Activated B cell treated with CpG ODN at 0.5 μM for 24 hours (primary cell): ENCODE results near the gene HBB. TPM values are rescaled to one million over a fixed set of nuclear protein-coding genes. Genes with fewer than 3 reads are reported as not detected.

Source experiments
- ATAC-seq: fragments of 200-7000 bp; cut with Tn5 transposase; one replicate; pipeline ENCODE4 v1.10.0; 2021; ENCODE audit warnings: low read depth, mild to moderate bottlenecking, moderate library complexity
- CTCF ChIA-PET: fragments of 350-600 bp; sonication (Branson Sonifier 250); formaldehyde crosslinking; loops from one replicate; lab custom pipeline; 2021; ENCODE audit warnings: antibody characterized with exemption; lab: Charles Lee
- POLR2A ChIA-PET: fragments of 350-600 bp; sonication (Branson Sonifier 250); formaldehyde crosslinking; loops from one replicate; lab custom pipeline; 2021; ENCODE audit warnings: antibody characterized with exemption; lab: Charles Lee
- DNase-seq: peaks from one replicate; pipeline ENCODE4 v3.0.0; 2022
- H3K27ac Mint-ChIP-seq: one replicate; pipeline ENCODE4 v1.8.0; 2020; ENCODE audit warnings: mixed read lengths
- H3K27me3 Mint-ChIP-seq: one replicate; pipeline ENCODE4 v1.8.0; 2021; ENCODE audit warnings: mixed read lengths
- H3K36me3 Mint-ChIP-seq: one replicate; pipeline ENCODE4 v1.8.0; 2021; ENCODE audit warnings: low read depth, mixed read lengths
- H3K4me1 Mint-ChIP-seq: one replicate; pipeline ENCODE4 v1.8.0; 2021; ENCODE audit warnings: mixed read lengths
- H3K4me3 Mint-ChIP-seq: one replicate; pipeline ENCODE4 v1.8.0; 2020; ENCODE audit warnings: mild to moderate bottlenecking, mixed read lengths
- H3K9me3 Mint-ChIP-seq: one replicate; pipeline ENCODE4 v1.8.0; 2020; ENCODE audit warnings: mixed read lengths
- intact Hi-C: fragments of 100-400 bp; cut with micrococcal nuclease; formaldehyde crosslinking; loops from one replicate; pipeline ENCODE4 v1.15.1; 2024
- total RNA-seq: library from RNA; stranded (reverse); gene quantifications from 2 replicates; pipeline ENCODE4 v1.2.3, GENCODE V29; 2022
- TF ChIP-seq, protein P1 (sequence below): fragments of 200-600 bp; IDR thresholded peaks from one replicate; pipeline ENCODE4 v1.8.0; 2022; ENCODE audit warnings: antibody characterized with exemption, mild to moderate bottlenecking

Gene HBB
- total RNA-seq, 1 donor from 2014 or later, result 147 TPM

DNA sequence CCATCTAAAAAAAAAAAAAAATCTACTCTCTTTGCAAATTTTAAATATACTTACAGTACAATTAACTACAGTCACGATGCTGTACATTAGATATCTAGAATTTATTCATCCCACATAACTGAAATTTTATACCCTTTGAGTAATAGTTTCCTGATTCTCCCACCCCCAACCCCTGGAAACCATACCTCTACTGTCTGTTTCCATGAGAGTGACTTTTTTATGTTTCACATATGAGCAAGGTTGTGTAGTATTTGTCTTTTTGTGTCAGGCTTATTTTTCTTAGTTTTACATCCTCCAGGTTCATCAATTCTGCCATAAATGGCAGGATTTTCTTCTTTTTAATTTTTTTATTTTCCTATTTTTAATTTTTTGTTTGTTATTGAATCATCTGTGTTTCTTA lies 3.2 kb downstream of the HBB start:
- Mint-ChIP-seq H3K27me3 (peaks cover 2% of the 10 kb centered on the region), H3K27ac (no peak overlapping the region), H3K9me3 (no peaks in the 10 kb centered on the region), H3K36me3 (no peaks in the 10 kb centered on the region), H3K4me3 (no peak overlapping the region), H3K4me1 (no peaks in the 10 kb centered on the region)
- ATAC-seq (no peak), DNase-seq (no peak)
- intact Hi-C loops, result no loop called here
- POLR2A ChIA-PET, result no interaction called here
- TF ChIP-seq, protein P1, sequence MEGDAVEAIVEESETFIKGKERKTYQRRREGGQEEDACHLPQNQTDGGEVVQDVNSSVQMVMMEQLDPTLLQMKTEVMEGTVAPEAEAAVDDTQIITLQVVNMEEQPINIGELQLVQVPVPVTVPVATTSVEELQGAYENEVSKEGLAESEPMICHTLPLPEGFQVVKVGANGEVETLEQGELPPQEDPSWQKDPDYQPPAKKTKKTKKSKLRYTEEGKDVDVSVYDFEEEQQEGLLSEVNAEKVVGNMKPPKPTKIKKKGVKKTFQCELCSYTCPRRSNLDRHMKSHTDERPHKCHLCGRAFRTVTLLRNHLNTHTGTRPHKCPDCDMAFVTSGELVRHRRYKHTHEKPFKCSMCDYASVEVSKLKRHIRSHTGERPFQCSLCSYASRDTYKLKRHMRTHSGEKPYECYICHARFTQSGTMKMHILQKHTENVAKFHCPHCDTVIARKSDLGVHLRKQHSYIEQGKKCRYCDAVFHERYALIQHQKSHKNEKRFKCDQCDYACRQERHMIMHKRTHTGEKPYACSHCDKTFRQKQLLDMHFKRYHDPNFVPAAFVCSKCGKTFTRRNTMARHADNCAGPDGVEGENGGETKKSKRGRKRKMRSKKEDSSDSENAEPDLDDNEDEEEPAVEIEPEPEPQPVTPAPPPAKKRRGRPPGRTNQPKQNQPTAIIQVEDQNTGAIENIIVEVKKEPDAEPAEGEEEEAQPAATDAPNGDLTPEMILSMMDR, result no peak
- CTCF ChIA-PET, result no interaction called here

DNA sequence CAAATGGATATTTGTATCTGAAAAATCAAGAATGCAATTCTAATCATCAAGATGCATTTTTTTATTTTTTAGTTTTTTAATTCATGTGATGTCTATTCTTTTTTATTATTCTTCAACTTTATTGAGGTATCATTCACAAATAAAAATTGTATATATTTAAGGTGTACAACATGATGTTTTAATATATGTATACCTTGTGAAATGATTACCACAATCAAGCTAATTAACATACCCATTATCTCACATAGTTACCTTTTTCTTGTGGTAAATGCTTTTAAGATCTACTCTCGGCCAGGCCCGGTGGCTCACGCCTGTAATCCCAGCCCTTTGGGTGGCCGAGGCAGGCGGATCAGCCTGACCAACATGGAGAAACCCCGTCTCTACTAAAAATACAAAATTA lies 3.7 kb downstream of the HBB start:
- TF ChIP-seq, protein P1, result no peak
- CTCF ChIA-PET, result no interaction called here
- Mint-ChIP-seq H3K4me3 (no peak overlapping the region), H3K36me3 (no peaks in the 10 kb centered on the region), H3K4me1 (no peaks in the 10 kb centered on the region), H3K9me3 (no peaks in the 10 kb centered on the region), H3K27ac (no peak overlapping the region), H3K27me3 (peaks cover 2% of the 10 kb centered on the region)
- DNase-seq (no peak), ATAC-seq (no peak)
- POLR2A ChIA-PET, result no interaction called here
- intact Hi-C loops, result no loop called here

DNA sequence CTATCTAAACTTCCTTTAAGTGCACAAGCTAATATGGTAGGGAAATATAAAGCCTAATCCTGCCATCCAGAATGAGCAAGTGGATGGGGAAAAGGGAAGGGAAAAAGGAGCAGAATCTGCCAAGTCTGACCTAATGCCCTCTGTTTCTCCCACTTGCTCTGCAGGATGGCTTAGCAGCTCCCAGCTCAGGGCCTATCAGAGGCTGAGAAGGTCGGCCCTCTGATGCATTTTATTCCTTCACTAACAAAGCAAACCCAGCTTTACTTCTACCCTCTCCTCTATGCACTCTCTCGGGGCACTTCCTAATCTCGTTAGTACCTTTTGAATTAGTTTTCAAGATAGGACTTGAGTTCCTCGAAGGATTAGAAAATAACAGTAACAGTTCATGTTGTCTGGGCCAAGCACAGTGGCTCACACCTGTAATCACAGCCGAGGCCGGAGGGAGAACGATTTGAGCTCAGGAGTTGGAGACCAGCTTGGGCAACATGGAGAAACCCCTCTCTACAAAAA lies 16.4 kb downstream of the HBB start:
- no peak for DNase-seq

DNA sequence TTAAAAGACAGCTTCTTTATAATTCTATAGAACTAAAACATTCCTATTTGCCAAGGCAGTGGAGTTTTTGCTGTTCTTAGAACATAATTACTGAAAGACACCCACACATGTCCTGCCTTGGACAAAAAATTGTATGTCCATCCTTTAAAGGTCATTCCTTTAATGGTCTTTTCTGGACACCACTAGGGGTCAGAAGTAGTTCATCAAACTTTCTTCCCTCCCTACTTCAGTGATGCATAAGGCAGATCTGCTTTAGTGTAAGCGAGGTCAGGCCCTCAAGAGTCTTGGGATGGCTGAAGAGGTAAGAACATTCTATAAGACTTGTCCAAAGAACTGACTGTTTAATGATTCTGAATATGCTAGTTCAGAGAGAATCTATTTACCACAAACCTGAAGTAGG lies 22.1 kb downstream of the HBB start:
- intact Hi-C loops, result loop anchor here (2.0 to 10.0 kb wide), 2 partner anchors 604 to 690 kb away; partner anchors contain the start of genes OR52E5 and OR52N2
- no peaks in the 10 kb centered on the region for H3K36me3 Mint-ChIP-seq
- TF ChIP-seq, protein P1, result no peak

More for the DNA sequence above, 16.4 kb downstream of the HBB start:
- no peaks in the 10 kb centered on the region for H3K4me1 Mint-ChIP-seq
- TF ChIP-seq, protein P1, result no peak
- no peaks in the 10 kb centered on the region for H3K27me3 Mint-ChIP-seq
- H3K4me3 Mint-ChIP-seq, result no peak overlapping the region
- CTCF ChIA-PET, result no interaction called here
- no peak overlapping the region for H3K27ac Mint-ChIP-seq
- intact Hi-C loops, result no loop called here
- no peak for ATAC-seq
- POLR2A ChIA-PET, result no interaction called here
- no peaks in the 10 kb centered on the region for H3K36me3 Mint-ChIP-seq
- peaks cover 6% of the 10 kb centered on the region for H3K9me3 Mint-ChIP-seq

GRCh38 chr11:5203366-5203765 lies 23.5 kb downstream of the HBB start:
- no peaks in the 10 kb centered on the region for H3K27me3 Mint-ChIP-seq
- intact Hi-C loops, result loop anchor here (10.0 kb wide), 1 partner anchor 691 kb away; the partner anchor contains the start of gene OR52E5
- no peak for ATAC-seq
- H3K4me1 Mint-ChIP-seq, result no peaks in the 10 kb centered on the region
- TF ChIP-seq, protein P1, result no peak
- H3K27ac Mint-ChIP-seq, result no peak overlapping the region
- DNase-seq, result no peak
- no peaks in the 10 kb centered on the region for H3K36me3 Mint-ChIP-seq
- H3K9me3 Mint-ChIP-seq, result no peaks in the 10 kb centered on the region
- H3K4me3 Mint-ChIP-seq, result no peak overlapping the region
- CTCF ChIA-PET, result interaction anchor here (0.7 kb wide), 1 partner anchor 685 kb away, joined by 3 read pairs; no protein-coding TSS in a partner anchor
- POLR2A ChIA-PET, result no interaction called here

More for the DNA sequence above, 22.1 kb downstream of the HBB start:
- ChIA-PET POLR2A (no interaction called here), CTCF (no interaction called here)
- H3K4me3 Mint-ChIP-seq, result no peak overlapping the region
- H3K27ac Mint-ChIP-seq, result no peak overlapping the region
- no peak for DNase-seq
- H3K27me3 Mint-ChIP-seq, result no peaks in the 10 kb centered on the region
- ATAC-seq, result no peak
- no peaks in the 10 kb centered on the region for H3K4me1 Mint-ChIP-seq
- H3K9me3 Mint-ChIP-seq, result no peaks in the 10 kb centered on the region
